NCI-H524 (cell line): ENCODE data around the gene WDR4.
"Not testable (repeated sequence)": the region's sequence is repeated elsewhere in the genome, so short reads cannot be mapped to it uniquely, and the experiment has no call there.

Experiments used
- DNase-seq, 2 experiments: peaks; one replicate each; lab custom pipeline; 2025; lab: John Stamatoyannopoulos, UW

The WDR4 gene

DNA sequence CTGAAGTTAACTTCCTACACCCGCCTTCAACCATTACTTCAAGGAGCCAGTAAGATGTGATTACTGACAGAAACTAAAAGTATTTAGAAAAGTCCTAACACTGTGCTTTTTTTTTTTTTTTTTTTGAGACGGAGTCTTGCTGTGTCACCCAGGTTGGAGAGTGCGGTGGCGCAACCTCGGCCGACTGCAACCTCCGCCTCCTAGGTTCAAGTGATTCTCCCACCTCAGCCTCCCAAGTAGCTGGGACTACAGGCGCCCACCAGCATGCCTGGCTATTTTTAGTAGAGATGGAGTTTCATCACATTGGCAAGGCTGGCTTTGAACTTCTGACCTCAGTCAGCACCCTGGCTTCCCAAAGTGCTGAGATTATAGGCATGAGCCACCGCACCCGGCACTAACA is 3.5 kb downstream of the WDR4 start:
- DNase-seq, result not testable (repeated sequence)

DNA sequence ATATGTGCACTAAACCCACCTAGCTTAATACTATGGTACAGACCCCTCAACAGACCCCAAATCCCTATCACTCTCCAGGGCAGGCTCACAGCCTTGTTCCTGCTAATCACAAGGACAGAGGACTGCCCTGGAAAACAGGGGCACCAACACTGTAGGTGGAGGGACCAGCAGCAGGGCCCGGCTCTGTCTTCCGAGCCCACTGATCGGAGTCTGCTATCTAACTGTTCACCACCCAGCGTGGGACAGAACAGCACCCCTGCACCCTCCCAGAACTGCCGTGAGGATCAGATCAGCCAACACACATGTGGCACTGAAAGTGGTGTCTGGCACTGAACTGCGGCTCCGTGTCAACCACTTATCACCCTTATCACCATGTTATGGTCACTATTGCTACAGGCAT is 6.2 kb downstream of the WDR4 start:
- DNase-seq, result no peak

DNA sequence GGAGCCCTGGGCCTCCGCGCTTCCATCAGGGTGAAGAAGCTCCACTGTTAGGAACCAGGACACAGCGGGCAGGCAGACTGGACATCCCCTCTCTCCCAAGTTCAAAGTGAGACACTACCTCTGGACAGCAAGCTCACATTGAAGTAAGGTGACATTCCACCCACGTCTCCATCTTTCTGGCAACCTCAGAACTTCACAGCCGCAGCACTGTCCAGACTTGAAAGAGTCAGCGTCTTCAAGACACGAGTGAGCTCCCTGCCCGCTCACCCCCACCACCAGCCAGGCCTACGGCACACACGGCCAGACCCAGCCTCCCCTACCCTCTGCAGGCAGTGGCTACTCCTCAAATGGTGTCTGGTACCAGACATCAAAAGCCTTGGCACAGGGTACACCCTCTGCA is 11.1 kb downstream of the WDR4 start:
- no peak for DNase-seq

DNA sequence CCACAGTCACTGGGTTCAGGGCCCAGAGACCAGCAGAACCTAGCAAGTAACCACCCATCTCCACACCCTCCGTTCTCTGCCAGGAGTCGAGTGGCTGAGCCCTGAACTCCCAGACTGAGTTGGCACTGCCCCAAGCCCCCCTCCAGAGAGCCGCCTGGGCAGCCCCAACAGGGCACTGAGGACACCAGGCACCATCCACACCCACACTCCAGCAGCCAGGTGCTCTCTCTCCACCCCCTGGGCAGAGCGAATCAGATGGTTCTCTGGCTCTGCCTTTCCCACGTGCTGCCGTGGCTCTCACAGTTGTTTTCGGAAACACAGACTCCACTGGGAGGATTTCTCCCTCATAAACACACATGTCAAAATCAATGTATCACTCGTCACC is 13.6 kb downstream of the WDR4 start:
- DNase-seq, result no peak

DNA sequence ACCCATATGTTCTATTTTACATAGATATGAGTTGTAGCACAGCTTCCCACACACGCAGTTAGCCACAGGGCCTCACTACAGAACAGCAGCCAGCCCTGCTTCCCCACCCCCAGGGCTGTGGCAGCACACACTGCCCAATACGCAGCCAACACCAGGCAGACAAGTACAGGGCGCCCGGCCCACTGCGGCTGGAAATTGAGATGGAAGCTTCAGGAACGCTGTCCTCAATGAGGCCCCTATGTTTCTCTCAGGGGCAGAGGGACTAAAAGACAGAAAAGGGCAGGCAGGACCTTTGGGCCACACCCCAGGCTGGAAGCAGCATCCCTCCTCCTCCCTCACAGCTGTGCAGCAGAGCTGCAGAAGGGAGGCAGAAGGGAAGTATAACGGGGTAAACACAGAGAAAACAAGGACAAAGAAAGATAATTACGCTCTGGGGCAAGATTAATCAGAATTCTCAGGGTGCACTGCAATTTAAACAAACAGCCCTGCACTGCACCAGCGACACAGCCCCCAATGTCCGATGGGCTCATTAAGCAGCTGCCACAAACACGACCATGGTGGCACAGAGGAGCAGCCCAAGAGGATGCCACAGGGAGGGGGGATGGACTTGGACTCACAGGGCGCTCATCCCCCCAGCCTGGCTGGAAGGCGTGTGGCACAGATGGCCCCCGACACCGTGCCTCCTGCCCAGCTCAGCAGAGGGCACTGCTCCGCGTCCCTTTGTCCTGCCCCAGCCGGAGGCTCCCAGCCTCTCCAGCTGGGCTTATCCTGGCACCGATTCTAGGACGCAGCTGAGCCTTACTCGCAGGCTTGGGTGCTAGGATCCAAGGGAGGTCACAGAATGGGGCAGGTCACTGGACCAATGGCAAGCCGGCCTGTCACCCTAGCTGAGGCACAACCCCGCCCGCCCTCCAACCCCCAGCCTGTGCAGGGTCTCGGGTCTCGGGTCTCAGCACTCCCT is 14.2 kb downstream of the WDR4 start:
- DNase-seq, result no peak

DNA sequence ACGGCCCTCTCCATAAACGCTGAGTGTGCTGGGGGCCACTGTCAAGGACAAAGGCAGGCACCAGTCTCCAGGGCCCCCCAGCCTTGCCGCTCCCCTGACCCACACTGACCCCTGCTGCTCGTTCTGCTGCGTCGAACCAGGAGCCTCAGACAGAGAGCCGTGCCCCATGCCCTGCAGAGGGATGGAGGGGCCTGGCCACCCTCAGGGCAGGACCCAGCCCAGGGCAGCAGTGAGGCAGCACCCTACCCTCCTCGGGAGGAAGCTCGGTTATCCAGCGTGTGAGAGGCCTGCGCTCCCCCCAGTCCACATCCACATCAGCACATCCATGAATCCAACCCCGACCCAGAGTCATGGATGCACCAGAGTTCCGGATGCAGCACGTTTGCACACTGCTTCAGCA is 15.1 kb downstream of the WDR4 start:
- DNase-seq, result no peak

DNA sequence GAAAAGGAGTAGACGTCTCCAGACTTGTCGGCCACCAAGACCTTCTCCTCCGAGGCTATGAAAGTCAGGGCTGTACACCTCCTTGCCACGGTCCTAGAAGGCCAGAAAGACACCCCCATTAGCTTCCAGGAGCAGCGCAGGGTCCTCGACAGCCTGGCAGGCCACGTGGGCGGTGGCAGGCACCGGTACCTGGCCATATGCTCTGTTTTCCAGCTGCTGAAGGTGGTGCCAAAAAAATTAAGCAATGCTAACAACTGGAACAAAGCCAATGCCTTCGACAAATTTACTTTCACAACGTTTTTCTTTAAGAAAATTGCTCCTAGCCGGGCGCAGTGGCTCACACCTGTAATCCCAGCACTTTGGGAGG is 15.9 kb downstream of the WDR4 start:
- DNase-seq, result no peak

DNA sequence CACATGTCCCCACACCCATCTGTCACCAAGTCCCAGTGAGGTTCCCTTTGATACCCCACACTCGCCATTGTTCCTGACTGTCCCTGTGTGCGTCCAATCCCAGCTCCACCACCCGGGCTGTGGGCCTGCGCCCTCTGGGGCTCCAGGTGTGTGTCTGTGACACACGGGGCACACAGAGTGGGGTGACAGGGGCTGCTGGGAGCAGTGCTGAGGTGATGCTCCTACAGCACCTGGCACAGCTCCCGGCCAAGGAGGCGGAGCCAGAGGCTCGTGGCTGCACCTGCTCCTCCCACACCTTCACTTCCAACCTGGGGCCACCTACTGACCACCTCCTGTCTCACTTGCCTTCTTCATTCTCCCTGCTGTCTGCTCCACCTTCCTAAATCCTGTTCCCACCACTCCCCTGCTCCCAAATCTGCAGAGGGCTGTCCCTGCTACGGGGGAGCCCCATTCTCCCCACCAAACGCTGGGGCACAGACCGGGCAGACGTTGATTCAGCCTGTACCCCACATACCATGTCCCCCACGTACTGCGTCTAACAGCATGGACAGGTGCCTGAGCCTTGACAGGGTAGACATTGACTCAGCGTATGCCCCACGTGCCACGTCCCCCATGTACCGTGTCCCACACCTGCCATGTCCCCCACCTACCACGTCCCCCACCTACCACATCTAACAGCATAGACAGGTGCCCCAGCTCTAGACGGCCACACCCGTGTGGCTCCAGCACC is 16.4 kb downstream of the WDR4 start:
- DNase-seq, result no peak

DNA sequence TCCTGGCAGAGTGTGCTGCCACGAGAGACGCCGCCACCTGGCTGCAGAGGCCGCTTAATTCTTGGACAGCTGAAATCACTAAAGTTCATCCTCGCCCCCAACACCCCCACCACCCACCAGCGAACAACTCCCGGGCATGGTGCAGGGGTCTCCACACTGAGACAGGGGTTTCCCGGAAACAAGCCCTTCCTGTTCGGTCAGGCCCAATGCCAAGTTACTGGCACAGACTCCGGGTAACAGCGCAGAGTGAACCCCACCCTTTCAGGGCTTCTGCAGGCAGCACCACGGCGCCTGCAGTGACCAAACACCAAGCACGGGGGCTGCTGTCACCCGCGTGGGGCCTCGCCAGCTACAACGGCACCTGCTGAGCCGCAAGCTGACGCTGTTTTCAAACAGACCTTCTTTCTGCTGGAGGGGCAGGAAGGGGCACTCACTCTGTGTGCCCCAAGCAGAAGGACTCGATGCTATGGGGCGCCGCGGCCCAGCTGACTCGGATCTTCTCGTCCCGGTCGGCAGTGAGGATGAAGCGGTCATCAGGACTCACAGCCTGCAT is 17.4 kb downstream of the WDR4 start:
- no peak for DNase-seq

DNA sequence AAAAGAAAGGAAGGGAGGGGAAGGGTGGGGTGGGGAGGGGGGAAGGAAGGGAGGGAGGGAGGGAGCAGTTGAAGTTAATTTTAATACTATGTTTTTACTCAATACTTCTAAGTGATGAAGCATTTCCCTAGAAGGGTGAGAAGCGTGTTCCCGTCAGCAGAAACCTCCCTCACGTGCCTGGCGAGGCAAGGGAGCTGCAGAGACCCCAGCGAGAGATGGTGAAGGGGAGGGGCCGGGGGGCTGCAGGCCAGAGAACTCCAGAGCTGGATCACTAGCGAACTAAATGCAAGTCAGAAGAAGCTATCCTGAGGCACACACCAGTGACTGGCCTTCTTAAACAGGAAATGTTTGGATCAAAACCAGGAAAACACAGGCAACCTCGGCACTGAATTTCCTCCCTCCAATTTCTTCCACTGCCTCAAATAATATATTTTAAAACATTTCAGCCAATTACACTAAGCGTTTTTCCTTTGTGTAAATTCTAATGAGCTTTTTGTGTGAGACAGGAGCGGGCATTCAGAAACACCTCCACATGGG is 18.0 kb downstream of the WDR4 start:
- no peak for DNase-seq

DNA sequence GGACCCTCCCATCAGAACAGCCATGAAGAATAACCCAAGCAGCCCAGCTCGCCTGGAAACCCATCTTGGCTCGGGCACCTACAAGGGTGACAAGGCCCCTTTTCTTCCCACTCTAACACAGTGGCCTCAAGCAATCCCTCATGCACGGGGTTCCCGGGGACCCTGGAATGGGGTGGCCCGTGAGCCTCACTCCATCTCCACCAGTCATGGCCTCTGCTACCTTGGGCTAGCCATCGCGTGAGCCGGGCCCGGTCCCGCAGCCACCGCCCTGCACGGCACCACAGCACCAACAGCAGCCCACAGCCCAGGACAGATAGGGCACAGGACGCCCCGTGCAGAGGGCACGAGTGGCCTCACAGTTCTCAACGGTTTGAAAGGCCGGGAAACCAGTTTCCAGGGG is 19.0 kb downstream of the WDR4 start:
- DNase-seq, result no peak

DNA sequence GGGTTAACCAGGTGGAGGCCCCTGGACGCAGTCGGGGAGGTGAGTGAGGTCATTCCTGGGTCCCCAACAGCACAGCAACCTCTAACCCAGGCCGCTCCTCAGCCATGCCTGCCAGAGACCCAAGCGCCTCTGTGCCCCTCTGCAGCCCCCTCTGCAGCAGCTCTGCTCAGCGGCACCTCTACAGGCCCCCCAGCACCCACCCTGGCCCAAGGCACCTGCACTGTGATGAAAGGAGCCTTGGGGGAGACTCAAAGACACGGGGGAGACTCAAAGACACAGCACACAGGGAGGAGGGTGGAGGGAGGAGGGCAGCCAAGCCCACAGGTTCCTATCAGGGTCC is 19.5 kb downstream of the WDR4 start:
- no peak for DNase-seq

DNA sequence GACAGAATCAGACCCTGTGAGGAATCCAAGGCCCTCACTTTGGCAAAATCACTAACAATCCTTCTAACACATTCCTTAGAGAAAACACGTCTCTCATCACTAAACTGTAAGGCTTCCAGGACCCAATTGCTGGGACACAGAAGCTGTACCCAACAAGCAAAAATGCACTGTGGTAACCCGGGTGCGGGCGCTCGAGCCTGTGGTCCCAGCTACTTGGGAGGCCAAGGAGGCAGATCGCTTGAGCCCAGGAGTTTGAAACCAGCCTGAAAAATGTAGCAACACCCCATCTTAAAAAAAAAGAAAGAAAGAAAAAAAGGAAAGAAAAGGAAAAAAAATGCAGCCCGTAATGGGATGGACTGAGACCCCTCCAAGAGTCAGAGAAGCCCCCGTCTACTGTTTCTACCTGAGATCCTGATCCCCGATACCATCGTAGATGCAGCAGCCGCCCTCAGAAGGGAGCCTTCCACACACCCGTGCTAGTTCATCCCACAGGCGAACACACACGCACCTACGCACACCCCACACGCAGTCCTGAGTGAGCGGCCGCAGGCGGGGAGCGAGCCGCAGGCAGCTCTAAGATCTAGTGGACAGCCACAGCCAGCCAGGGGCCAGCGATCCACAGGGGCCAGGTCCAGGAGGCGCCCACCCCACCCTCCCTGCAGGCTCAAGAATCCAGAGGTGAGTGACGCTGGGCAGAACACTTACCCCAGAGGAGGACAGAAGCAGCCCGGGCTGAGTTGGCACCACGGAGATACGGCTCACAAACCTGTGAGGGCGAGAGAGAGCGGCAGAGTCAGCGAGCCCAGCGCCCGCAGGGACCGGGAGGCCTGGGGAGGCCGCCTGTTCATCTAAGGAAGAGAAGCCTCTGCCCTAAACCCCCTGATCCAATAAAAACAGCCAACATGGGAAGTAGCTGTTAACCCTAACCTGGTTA is 20.1 kb downstream of the WDR4 start:
- no peak for DNase-seq

DNA sequence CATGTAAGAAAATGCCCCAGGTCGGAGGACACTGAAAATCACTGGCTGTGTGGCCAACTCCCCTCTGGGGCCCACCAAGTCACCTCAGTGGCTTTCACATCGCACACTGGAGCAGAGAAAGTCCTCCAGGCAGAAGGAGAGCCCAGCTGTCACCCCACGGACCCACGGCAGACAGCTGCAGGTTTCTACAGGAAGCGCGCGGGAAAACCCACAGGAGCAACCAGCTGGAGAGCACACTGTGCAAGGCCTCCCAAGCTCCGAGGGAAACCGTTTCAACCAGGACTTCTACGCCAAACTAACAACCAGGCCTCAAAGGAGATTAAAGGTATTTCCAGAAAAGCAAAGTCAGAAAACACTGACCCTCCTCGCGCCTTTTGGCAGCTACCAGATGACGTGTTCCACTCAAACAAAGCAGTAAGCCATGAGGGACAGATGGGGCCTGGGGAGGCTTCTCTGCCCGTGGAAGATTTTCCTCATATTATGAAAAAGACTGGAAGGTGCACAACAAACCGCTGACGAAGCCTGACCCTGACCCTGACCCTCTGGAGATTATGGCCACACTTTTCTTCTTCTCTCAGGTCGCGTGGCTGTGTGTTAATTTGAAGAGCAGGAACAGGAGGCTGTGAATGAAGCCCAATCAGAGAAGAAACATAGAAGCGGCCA is 21.0 kb downstream of the WDR4 start:
- DNase-seq, result peak; percentile 30 to 65

DNA sequence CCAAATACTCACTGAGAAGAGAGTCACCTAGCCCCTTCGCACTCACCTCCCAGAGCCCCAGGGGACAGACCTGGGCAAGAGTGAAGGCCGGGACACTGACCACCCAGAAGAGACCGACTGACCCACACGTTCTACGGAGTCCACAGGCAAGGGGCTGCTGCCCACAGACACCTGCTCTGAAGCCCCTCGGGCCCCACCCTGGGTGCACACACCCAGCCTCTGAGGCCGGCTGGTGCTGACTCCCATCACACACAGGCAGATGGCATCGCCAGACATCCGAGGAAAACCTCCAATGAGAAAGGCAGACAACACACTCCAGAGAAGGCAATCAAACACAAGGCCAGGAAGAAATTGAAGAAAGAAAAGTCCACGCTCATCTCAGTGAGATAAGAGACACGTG is 22.1 kb downstream of the WDR4 start:
- no peak for DNase-seq

DNA sequence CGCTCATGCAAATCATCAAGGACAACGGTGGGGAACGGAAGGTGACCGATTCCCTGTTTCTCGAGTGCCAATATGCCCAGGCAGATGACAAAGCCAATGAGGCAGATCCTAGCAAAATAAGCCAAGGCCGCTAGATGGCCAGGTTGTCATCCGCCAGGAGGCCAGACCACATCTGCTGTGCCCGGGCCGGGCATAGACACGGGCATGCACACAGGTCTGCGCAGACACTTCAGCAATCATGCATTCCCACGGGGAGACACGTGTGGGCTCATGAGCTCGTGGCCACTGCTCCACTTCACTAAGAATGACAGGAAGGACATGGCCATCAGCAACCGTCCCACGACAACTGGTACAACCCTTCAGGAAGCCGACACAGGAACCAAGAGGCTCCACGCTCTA is 23.4 kb downstream of the WDR4 start:
- DNase-seq, result no peak

DNA sequence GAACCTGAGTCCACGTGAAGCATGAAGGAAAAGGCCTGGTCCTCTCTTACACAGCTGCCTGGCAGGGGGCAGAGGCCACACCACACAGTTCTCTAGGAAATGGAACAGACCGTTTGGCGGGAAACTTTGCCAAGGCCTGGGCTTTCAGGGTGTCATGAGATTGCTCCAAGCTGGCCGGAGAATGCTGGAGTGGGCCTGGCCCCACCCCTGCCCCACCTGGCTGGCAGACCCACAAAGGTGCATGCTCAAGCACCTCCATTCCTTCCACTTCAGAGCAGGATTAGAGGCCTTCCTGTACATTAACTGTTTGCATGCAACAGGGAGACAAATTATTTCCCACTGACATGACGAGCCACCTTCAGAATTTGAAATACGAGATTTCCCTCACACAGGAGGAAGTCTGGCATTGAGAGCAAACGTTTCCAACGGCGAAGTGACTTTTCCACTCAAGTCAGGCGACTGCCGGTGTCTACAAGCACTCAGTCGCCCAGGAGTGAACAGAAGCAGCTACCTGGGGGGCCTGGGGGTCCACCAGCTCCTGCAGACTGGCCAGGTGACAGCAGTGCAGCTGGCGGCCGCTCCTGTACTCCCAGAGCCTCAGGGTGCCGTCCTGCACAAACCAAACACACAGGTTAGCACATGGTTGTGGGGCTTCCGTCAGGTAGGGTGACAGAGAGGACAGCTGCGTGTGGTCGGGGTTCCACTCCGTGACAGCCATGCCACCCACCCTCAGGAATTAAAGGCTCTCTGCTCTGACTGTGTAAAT is 24.0 kb downstream of the WDR4 start:
- DNase-seq, result no peak

DNA sequence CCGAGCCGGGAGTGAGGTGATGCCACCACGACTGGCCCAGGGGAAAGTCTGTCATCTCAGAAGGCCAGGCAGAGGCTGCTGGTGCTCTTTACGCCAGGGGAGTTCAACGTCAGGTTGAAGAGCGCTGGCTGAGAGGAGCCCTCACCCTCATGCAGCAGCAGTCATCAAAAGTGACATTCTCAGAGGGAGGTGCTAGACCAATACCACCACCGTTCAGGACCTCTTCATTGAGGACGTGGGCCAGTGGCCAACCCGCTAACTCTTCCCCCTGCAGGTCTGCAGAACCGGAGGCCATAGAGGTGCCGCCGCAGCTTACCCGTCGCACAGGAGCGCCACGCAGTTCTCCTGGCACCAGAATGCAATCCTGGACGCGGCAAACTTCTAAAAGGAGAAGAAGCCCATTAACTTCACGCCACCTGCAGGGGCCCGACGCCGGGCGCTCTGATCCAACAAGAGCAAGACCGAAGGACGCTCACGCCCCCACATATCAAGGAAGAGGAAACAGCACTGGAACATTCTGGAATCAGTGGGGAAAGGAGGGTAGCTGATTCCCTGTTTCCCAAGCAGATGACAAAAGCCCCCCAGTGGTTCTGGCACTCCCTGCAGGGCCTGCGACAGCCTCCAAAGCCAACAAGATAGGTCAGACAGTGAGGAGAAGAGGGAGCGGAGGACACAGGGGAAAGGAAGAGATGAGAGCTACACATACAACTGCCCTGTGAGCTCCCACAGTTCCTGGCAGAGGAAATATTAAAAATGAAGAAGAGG is 24.9 kb downstream of the WDR4 start:
- no peak for DNase-seq

DNA sequence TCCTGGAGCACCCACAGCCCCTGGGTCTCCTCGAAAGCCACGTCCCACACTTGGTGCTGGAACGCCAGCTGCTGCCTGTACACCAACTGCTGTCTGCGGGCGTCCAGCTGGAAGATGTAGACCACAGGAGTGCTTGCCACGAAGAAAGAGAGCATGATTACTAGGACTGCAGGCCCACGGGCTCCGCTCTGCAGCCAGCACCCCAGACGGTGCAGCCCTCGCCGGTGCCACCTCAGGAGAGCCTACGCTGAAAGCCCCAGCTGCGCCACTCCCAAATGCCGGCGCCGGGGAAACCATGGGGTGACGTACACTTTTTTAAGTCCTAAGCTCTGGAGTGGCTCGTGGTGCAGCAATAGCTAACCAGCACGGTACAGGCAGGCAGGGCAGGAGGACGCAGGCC is 25.7 kb downstream of the WDR4 start:
- DNase-seq, result no peak
